ENCODE measurements around the gene WNT5B.

Gene WNT5B

GRCh38 chr12:1628666-1629337 is at the start of gene WNT5B:
Gene WNT5B (plus strand): TSS chr12:1629231. CDS start chr12:1631355, 2,124 bp downstream.
- no peak for DNase-seq

- DNase-seq: no peak
Measured at GRCh38 chr12:1579651-1580435, 49.2 kb upstream of the WNT5B start.

- DNase-seq: no peak
Measured at GRCh38 chr12:1580526-1580925, 48.5 kb upstream of the WNT5B start.

- no peak for DNase-seq
Measured at GRCh38 chr12:1581973-1582708, 46.9 kb upstream of the WNT5B start.

GRCh38 chr12:1582709-1583050 is 46.4 kb upstream of the WNT5B start:
- DNase-seq: no peak

GRCh38 chr12:1583421-1584078 is 45.5 kb upstream of the WNT5B start:
- DNase-seq: peak; percentile 62 to 70

GRCh38 chr12:1584326-1584725 is 44.7 kb upstream of the WNT5B start:
- no peak for DNase-seq

GRCh38 chr12:1587927-1588574 is 41.0 kb upstream of the WNT5B start:
- no peak for DNase-seq

GRCh38 chr12:1588575-1588947 is 40.5 kb upstream of the WNT5B start:
- no peak for DNase-seq

- DNase-seq: no peak
Measured at GRCh38 chr12:1590221-1590979, 38.6 kb upstream of the WNT5B start.

- DNase-seq: peak in 1 of 2 donors; percentile 34
Measured at GRCh38 chr12:1591034-1591433, 38.0 kb upstream of the WNT5B start.

GRCh38 chr12:1591543-1591942 is 37.5 kb upstream of the WNT5B start:
- peak in 1 of 2 donors; percentile 17 for DNase-seq

- DNase-seq: peak; percentile 66 to 74
Measured at GRCh38 chr12:1592444-1593173, 36.4 kb upstream of the WNT5B start.

- DNase-seq: peak; percentile 55 to 57
Measured at GRCh38 chr12:1593174-1594005, 35.6 kb upstream of the WNT5B start.

GRCh38 chr12:1594006-1594260 is 35.1 kb upstream of the WNT5B start:
- peak in 1 of 2 donors; percentile 65 for DNase-seq

- DNase-seq: peak; percentile 89 to 91
Measured at GRCh38 chr12:1594261-1595025, 34.6 kb upstream of the WNT5B start, which contains the start of gene FBXL14. Gene FBXL14 (minus strand): TSS chr12:1594581. CDS start chr12:1594066, 515 bp downstream.

GRCh38 chr12:1595026-1595561 is 33.9 kb upstream of the WNT5B start:
- no peak for DNase-seq

GRCh38 chr12:1595690-1596347 is 33.2 kb upstream of the WNT5B start:
- no peak for DNase-seq

GRCh38 chr12:1598757-1599156 is 30.3 kb upstream of the WNT5B start:
- no peak for DNase-seq

Data from stimulated activated CD4-positive, alpha-beta T cell treated with anti-CD3 and anti-CD28 coated beads, Interleukin-2, amount 100 ng/mL, for 24 hours (primary cell).